ENCODE data around the gene GPSM3. TPM values are rescaled to one million over a fixed set of nuclear protein-coding genes. Genes with fewer than 3 reads are reported as not detected.

GPSM3 gene
- total and polyA plus RNA-seq, 2 donors (not counting 1 experiment from before 2014, with no cell fraction given) = 2.3 to 7.0 TPM

GRCh38 chr6:32151863-32152768, 40.3 kb downstream of the GPSM3 start, which contains the start of gene PRRT1:
TSS of gene PRRT1 (minus strand) at chr6:32151939. CDS start at chr6:32151827, 112 bp downstream.
- H3K9ac ChIP-seq (ENCODE audit: insufficient read depth, low read length) = peak within 1 kb of the TSS; percentile 52
- peak within 1 kb of the TSS; percentile 95 for H3K27ac ChIP-seq (ENCODE audit: insufficient read depth, low read length)
- H2AFZ ChIP-seq (ENCODE audit: low read length) = peak within 1 kb of the TSS; percentile 80

GRCh38 chr6:32151181-32151862, 41.1 kb downstream of the GPSM3 start:
- H3K9ac ChIP-seq (ENCODE audit: insufficient read depth, low read length) = no peak overlapping the region
- no peak overlapping the region for H3K27ac ChIP-seq (ENCODE audit: insufficient read depth, low read length)
- DNase-seq (ENCODE audit: low read depth in 2 of 2) = no peak
- H3K4me1 ChIP-seq (ENCODE audit: control insufficient read depth, extremely low read depth, insufficient read depth, low read length) = peaks cover 18% of the 10 kb centered on the region
- no peaks in the 10 kb centered on the region for H3K27me3 ChIP-seq (ENCODE audit: control insufficient read depth, insufficient read depth, low read length)
- no peak overlapping the region for H2AFZ ChIP-seq (ENCODE audit: low read length)
- no peaks in the 10 kb centered on the region for H4K20me1 ChIP-seq (ENCODE audit: control insufficient read depth, extremely low read depth, insufficient read depth, low read length)
- no peaks in the 10 kb centered on the region for H3K9me3 ChIP-seq (ENCODE audit: control insufficient read depth, insufficient read depth, low read depth, low read length)
- peaks cover 15% of the 10 kb centered on the region for H3K79me2 ChIP-seq (ENCODE audit: control insufficient read depth, insufficient read depth, low read length)
- peak overlapping the region; percentile 95 for H3K4me2 ChIP-seq (ENCODE audit: extremely low read depth, insufficient read depth, low read length)
- TF ChIP-seq EZH2 (IDR thresholded peaks at IDR 0.05; ENCODE audit: low read length, missing control alignments) (no peak), CTCF (conservative IDR thresholded peaks at IDR 0.05 in 1 of 2, IDR thresholded peaks at IDR 0.05 in 1 of 2; ENCODE audit: low read depth in 1 of 2, low read length in 2 of 2) (no peak)
- peak overlapping the region; percentile 36 to 96 (median 46) for H3K4me3 ChIP-seq (replicated peaks in 1 of 4; ENCODE audit: control extremely low read depth in 1 of 4, insufficient read depth in 1 of 4, low read depth in 3 of 4, low read length in 4 of 4)
- H3K36me3 ChIP-seq (ENCODE audit: control insufficient read depth, insufficient read depth, low read length) = no peaks in the 10 kb centered on the region

More at GRCh38 chr6:32151863-32152768, 40.3 kb downstream of the GPSM3 start, which contains the start of gene PRRT1:
- peaks cover 15% of the 10 kb centered on the region for H3K79me2 ChIP-seq (ENCODE audit: control insufficient read depth, insufficient read depth, low read length)
- peaks cover 18% of the 10 kb centered on the region for H3K4me1 ChIP-seq (ENCODE audit: control insufficient read depth, extremely low read depth, insufficient read depth, low read length)
- peak within 1 kb of the TSS; percentile 53 to 96 (median 93) for H3K4me3 ChIP-seq (replicated peaks in 1 of 4; ENCODE audit: control extremely low read depth in 1 of 4, insufficient read depth in 1 of 4, low read depth in 3 of 4, low read length in 4 of 4)
- no peaks in the 10 kb centered on the region for H4K20me1 ChIP-seq (ENCODE audit: control insufficient read depth, extremely low read depth, insufficient read depth, low read length)
- no peaks in the 10 kb centered on the region for H3K27me3 ChIP-seq (ENCODE audit: control insufficient read depth, insufficient read depth, low read length)
- no peak for DNase-seq (ENCODE audit: low read depth in 2 of 2)
- peak within 1 kb of the TSS; percentile 99 for H3K4me2 ChIP-seq (ENCODE audit: extremely low read depth, insufficient read depth, low read length)
- TF ChIP-seq CTCF (conservative IDR thresholded peaks at IDR 0.05 in 1 of 2, IDR thresholded peaks at IDR 0.05 in 1 of 2; ENCODE audit: low read depth in 1 of 2, low read length in 2 of 2) (no peak), EZH2 (IDR thresholded peaks at IDR 0.05; ENCODE audit: low read length, missing control alignments) (no peak)
- no peaks in the 10 kb centered on the region for H3K36me3 ChIP-seq (ENCODE audit: control insufficient read depth, insufficient read depth, low read length)
- H3K9me3 ChIP-seq (ENCODE audit: control insufficient read depth, insufficient read depth, low read depth, low read length) = no peaks in the 10 kb centered on the region
